GM19240 (cell line): ENCODE data around the gene AFMID.

Experiments used
- DNase-seq: peaks from one replicate; pipeline ENCODE4 v3.0.0; 2011; ENCODE audit warnings: low spot score; ENCODE audit not compliant: insufficient read length

The AFMID gene

GRCh38 chr17:78180083-78180482 lies 7.1 kb upstream of the AFMID start:
- no peak for DNase-seq

GRCh38 chr17:78180508-78180907 lies 6.7 kb upstream of the AFMID start:
- DNase-seq, result no peak

DNA sequence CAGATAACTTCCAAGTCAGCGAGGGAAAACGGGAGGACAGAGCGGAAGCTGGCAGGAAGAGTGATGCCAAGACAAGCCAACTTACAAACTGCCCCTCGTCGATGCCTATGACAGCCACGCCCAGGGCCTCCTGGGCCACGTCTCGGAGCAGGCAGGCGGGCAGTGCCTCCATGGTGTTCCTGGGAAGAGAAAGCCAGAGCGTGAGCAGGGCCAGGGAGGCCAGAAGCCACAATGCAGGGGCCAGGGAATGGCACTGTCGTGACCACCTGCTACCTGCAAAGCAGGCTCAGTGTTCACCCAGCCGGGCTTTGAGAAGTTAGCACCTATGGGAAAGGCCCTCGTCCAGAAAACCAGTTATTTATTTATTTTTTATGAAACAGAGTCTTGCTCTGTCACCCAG lies 4.7 kb upstream of the AFMID start:
- DNase-seq, result no peak

DNA sequence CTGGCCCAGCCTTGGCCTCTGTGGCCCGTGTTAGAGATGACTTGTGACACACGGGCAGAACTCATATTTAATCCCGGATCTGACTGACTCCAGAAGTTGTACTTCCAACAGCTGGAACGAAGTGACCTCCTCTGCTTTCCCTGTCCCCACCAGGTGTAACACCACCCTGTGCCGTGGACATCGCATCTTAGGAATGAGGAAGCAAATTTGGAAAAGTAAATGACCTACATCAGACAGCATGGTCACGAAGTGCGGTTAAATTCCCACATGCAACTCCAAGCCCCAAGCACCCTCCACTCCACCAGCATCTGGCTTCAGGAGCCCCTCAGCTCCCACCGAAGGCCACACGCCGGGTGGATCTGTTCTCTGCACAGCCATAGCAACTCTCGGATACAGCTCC lies 3.2 kb upstream of the AFMID start:
- no peak for DNase-seq

- DNase-seq, result no peak
Measured at GRCh38 chr17:78184351-78184750, 2.8 kb upstream of the AFMID start.

GRCh38 chr17:78184868-78185267 lies 2.3 kb upstream of the AFMID start:
- no peak for DNase-seq

DNA sequence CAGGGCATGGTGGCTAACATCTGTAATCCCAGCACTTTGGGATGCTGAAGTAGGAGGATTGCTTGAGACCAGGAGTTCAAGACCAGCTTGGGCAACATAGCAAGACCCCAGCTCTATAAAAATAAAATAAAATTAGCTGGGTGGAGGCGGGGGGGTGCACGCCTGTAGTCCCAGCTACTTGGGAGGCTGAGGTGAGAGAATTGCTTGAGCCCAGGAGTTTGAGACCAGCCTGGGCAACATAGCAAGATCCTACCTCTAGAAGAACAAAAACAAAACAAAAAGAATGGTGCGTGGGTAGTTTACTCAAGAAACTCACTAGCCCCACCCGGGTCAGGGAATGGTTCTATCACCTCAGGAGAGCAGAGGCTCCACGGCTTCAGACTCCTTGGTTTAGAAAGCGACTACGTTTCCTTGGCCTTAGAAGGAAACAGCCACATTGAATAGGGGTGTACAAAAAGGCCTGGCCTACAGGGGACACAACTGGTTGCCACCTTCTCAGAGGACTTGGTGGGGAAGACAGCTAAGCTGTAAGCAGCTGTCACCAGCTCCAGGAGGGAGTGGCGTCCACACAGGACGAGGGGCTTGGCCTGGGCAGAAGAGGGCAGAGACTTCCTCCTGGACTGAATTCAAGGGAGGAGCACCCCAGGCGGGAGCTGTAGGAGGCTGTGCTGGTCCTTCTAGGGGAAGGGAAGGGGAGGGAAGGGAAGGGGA lies 1.0 kb upstream of the AFMID start:
- DNase-seq, result no peak

DNA sequence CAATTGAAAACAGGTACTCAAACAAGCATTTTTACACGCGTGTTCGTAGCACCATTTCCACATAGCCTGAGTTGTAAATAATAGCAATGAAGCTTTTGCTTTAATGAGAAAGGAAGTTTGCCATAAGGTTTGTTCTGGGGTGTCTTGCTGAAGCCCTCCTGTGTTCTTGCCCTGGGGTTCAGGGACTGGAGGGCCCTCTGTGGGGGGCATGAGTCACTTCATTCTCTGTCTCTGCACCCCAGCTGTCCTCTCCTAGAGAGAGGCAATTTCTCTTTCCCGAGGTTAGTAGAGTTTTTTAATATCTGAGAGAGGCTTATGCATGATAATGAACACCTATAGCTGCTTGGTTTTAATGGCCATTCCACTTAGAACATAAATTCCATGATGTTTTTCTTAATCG lies 9.6 kb downstream of the AFMID start:
- DNase-seq, result no peak

GRCh38 chr17:78197147-78197832 lies 10.1 kb downstream of the AFMID start:
- no peak for DNase-seq

DNA sequence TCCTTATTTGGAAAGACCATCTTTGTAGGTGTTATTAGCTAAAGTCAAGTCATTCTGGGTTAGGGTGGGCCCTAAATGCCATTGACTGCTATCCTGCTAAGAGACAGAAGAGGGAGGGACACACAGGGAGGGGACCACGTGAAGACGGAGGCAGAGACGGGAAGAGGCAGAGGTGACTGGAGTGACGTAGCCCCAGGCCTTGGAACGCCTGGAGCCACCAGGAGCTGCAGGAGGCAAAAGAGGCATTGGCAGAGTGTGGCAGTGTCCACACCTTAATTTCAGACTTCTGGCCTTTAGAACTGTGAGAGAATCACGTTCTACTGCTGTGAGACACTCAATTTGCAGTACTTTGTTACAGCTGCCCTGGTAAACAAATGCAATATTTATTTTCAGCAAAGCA lies 13.3 kb downstream of the AFMID start:
- DNase-seq, result no peak

DNA sequence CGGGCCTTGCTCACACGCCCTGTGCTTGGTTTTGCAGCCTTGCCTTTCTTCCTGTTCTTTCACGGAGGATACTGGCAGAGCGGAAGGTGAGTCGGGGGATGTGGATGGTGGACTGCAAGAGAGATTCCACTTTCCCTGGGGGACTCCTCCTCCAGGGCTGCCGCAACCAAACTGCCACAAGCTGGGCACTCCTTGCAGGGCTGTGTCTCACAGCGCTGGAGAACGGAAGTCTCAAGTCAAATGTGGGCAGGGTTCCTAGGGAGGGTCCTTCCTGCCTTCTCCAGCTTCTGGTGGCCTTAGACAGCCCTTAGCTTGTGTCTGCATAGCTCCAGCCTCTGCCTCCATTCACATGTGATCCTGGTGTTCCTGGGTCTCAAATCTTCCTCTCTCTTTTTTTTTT lies 15.5 kb downstream of the AFMID start:
- DNase-seq, result no peak

GRCh38 chr17:78204387-78205123 lies 17.4 kb downstream of the AFMID start:
- DNase-seq, result no peak

DNA sequence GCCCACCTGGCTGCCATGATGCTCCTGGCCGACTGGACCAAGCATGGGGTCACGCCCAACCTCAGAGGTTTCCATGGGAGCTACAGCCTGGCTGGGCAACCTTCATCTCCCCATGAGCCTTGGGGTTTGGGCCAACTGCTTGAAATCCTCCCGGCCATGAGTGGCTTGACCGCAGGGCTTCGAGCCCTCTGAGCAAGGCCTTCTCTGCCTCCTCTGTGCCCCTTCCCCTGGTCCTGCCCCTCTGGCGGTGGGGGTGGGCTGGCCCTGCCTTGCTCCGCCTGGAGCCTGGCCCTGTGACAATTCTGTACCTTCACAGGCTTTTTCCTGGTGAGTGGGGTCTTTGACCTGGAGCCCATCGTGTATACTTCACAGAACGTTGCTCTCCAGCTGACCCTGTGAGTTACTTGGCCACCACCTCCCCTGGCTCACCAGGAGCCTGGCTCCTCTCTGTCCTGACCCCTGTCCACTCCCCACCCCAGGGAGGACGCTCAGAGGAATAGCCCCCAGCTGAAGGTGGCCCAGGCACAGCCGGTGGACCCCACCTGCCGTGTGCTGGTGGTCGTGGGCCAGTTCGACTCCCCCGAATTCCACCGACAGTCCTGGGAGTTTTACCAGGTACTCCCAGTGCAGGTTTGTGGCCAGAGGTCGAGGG lies 18.1 kb downstream of the AFMID start:
- DNase-seq, result no peak

- no peak for DNase-seq
Measured at GRCh38 chr17:78206298-78206697, 19.1 kb downstream of the AFMID start.

- DNase-seq, result no peak
Measured at GRCh38 chr17:78208486-78208885, 21.3 kb downstream of the AFMID start.

GRCh38 chr17:78210111-78210510 lies 22.9 kb downstream of the AFMID start:
- no peak for DNase-seq

DNA sequence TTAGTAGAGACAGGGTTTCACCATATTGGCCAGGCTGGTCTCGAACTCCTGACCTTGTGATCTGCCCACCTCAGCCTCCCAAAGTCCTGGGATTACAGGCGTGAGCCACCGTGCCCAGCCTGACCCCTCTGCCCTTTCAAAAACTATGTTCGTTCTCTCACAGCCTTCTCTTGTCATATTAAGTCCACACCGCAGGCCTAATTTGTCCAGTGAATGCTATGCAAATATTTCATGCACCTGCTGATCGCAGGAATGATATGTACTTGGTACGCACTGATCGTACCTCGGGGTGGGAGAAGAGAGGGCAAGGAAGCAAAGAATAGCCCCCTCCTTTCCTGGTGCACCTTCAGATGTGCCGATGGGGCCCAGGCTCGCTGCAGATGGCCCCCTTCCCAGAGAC lies 23.9 kb downstream of the AFMID start:
- DNase-seq, result no peak

DNA sequence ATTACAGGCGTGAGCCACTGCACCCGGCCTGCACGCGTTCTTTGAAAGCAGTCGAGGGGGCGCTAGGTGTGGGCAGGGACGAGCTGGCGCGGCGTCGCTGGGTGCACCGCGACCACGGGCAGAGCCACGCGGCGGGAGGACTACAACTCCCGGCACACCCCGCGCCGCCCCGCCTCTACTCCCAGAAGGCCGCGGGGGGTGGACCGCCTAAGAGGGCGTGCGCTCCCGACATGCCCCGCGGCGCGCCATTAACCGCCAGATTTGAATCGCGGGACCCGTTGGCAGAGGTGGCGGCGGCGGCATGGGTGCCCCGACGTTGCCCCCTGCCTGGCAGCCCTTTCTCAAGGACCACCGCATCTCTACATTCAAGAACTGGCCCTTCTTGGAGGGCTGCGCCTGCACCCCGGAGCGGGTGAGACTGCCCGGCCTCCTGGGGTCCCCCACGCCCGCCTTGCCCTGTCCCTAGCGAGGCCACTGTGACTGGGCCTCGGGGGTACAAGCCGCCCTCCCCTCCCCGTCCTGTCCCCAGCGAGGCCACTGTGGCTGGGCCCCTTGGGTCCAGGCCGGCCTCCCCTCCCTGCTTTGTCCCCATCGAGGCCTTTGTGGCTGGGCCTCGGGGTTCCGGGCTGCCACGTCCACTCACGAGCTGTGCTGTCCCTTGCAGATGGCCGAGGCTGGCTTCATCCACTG lies 27.0 kb downstream of the AFMID start, which contains the start of gene BIRC5:
Gene BIRC5 (plus strand): TSS at position 238 of the 690 bp plus-strand sequence. CDS start 64 bp downstream, at position 302.
- DNase-seq, result peak; percentile 96

GRCh38 chr17:78214706-78215061 lies 27.5 kb downstream of the AFMID start:
- no peak for DNase-seq

GRCh38 chr17:78219396-78220150 lies 32.4 kb downstream of the AFMID start:
- DNase-seq, result no peak

- no peak for DNase-seq
Measured at GRCh38 chr17:78223061-78223460, 35.9 kb downstream of the AFMID start.
